ENCODE measurements around the gene LRRFIP1. TPM values are rescaled to one million over a fixed set of nuclear protein-coding genes. Genes with fewer than 3 reads are reported as not detected.

The LRRFIP1 gene
- polyA plus RNA-seq, 1 of the 3 experiments (the other 2 are of a cell fraction): 47.3 TPM

DNA sequence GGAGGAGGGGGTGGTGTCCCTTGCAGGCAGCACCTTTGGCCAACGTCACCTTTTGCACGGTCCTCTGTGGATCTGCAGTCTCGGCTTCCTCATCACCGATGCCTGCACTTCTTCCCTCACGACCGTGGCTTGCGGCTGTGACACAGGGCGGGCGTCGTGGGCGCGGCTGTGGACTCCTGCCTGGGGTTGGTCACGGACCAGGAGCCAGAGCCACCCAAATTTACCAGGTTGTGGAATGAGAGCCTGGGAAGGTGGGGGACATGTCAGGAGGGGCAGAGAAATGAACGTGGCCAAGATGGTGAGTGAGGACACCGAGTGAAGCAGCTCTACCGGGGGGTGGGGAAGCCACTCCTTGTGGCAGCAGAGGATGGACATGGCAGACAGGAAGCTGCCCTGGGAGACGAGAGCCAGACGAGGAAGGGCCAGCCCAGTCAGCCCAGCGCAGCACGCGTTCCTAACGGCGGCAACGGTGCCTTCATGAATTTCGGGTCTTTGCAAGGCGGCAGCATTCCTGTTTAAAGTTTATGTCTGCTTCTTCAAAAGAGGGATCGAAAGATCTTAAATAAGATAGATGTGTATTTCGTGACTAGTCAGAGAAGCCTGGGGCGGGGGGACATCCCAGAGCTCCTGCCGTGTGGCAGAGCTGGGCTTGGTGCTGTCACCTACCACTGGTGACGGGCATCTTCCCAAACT is 84.2 kb downstream of the LRRFIP1 start:
- Histone ChIP-seq H4K20me1 (ENCODE audit: insufficient read depth) (peaks cover 94% of the 10 kb centered on the region), H3K27ac (ENCODE audit: low read depth in 2 of 2, low read length in 1 of 2) (no peak overlapping the region), H3K79me2 (ENCODE audit: insufficient read depth) (peaks cover 100% of the 10 kb centered on the region), H3K4me2 (no peak overlapping the region), H3K4me1 (ENCODE audit: control insufficient read depth in 1 of 2, insufficient read depth in 2 of 2, low read depth in 1 of 2, low read length in 1 of 2) (peaks cover 23 to 27% of the 10 kb centered on the region in 2 experiments), H3K9me3 (no peaks in the 10 kb centered on the region), H3K36me3 (replicated peaks in 1 of 2; ENCODE audit: control insufficient read depth in 1 of 2, insufficient read depth in 2 of 2, low read length in 1 of 2) (peaks cover 21 to 30% of the 10 kb centered on the region in 2 experiments), H3K9ac (no peak overlapping the region), H3K4me3 (ENCODE audit: low read depth in 2 of 2, low read length in 1 of 2) (no peak overlapping the region), H3F3A (replicated peaks; ENCODE audit: insufficient read depth) (peaks cover 11% of the 10 kb centered on the region), H2AFZ (ENCODE audit: low read depth) (no peak overlapping the region), H3K27me3 (ENCODE audit: insufficient read depth) (no peaks in the 10 kb centered on the region), H3K9me2 (no peaks in the 10 kb centered on the region)
- ChIA-PET POLR2A (no interaction called here), CTCF (interaction anchor here (0.8 to 2.5 kb wide), 7 partner anchors 8 to 290 kb away, joined by 3 to 12 read pairs (median 4); no protein-coding TSS in a partner anchor)
- WGBS (ENCODE audit: low lambda C conversion rate): 97% methylated on average over 30 of the region's 31 CpGs
- TF ChIP-seq GABPA (IDR thresholded peaks at IDR 0.05; ENCODE audit: low read depth): no peak
- no peak for TF ChIP-seq GATA2 (CRISPR knock-in tag; IDR thresholded peaks at IDR 0.05)
- no peak for TF ChIP-seq EP300 (IDR thresholded peaks at IDR 0.05; ENCODE audit: borderline replicate concordance in 1 of 2, low read depth in 1 of 2, low read length in 1 of 2)
- TF ChIP-seq YY1 (IDR thresholded peaks at IDR 0.05; ENCODE audit: low read depth): no peak
- no peak for TF ChIP-seq MEF2A (IDR thresholded peaks at IDR 0.05; ENCODE audit: borderline replicate concordance, low read depth)
- no peak for TF ChIP-seq FOSL2 (IDR thresholded peaks at IDR 0.05; ENCODE audit: borderline replicate concordance, low read depth)
- no peak for TF ChIP-seq RXRA (IDR thresholded peaks at IDR 0.05; ENCODE audit: borderline replicate concordance, low read depth)
- TF ChIP-seq RCOR1 (IDR thresholded peaks at IDR 0.05; ENCODE audit: low read length): no peak
- no peak for TF ChIP-seq NRF1 (IDR thresholded peaks at IDR 0.05; ENCODE audit: low read depth, low read length)
- TF ChIP-seq PBX3 (IDR thresholded peaks at IDR 0.05): no peak
- no peak for TF ChIP-seq IRF3 (IDR thresholded peaks at IDR 0.05; ENCODE audit: low read depth, low read length)
- no peak for TF ChIP-seq SMC3 (IDR thresholded peaks at IDR 0.05; ENCODE audit: low read depth, low read length)
- no peak for TF ChIP-seq USF1 (IDR thresholded peaks at IDR 0.05; ENCODE audit: borderline replicate concordance, low read depth)
- TF ChIP-seq MAX (IDR thresholded peaks at IDR 0.05; ENCODE audit: low read depth): no peak
- DNase-seq: no peak

Data from SK-N-SH (cell line).